ENCODE data around the gene FMN1.

FMN1 gene

DNA sequence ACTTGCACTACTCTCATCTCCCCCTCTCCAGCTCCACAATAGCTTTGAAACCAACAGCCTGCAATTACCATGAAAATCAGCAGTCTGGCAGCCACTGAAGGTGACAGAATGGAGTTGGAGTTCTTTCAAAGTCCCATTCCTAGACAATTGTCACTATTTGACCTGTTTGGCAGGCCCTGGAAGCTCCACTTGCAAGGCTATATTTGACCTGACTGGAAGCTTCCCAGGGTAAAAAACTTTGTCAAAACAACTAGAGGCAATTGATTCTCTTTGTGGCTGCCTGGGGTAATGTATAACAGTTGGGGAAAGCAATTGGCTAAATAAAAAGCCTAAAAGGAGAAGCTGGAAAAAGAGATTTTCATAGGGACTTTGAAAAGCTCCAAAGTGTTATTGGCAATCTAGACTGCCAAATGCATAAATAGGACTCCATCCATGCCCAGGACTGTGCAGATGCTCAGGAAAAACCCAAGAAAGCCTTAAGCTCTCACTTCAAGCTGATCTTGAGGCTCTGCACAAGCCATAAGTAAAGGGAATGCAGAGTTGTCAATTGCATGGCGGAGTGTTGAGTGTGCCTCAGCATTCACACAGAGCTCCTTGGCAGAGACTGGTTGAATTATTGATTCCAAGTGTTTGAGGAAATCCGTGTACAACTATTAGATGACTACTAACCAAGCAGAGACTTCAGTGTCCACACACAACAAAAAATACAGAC is 458.4 kb downstream of the FMN1 start:
- in situ Hi-C loops (cut with HindIII; ENCODE audit: low sequenced_read_pairs) = loop anchor here (5.0 kb wide), 1 partner anchor 71 kb away; no protein-coding TSS in a partner anchor
- DNase-seq (ENCODE audit: low read depth) = no peak
- TF ChIP-seq, protein P1, sequence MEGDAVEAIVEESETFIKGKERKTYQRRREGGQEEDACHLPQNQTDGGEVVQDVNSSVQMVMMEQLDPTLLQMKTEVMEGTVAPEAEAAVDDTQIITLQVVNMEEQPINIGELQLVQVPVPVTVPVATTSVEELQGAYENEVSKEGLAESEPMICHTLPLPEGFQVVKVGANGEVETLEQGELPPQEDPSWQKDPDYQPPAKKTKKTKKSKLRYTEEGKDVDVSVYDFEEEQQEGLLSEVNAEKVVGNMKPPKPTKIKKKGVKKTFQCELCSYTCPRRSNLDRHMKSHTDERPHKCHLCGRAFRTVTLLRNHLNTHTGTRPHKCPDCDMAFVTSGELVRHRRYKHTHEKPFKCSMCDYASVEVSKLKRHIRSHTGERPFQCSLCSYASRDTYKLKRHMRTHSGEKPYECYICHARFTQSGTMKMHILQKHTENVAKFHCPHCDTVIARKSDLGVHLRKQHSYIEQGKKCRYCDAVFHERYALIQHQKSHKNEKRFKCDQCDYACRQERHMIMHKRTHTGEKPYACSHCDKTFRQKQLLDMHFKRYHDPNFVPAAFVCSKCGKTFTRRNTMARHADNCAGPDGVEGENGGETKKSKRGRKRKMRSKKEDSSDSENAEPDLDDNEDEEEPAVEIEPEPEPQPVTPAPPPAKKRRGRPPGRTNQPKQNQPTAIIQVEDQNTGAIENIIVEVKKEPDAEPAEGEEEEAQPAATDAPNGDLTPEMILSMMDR (IDR thresholded peaks at IDR 0.05; ENCODE audit: low read depth, low read length, missing control alignments) = no peak
- H3K4me3 ChIP-seq (ENCODE audit: low read depth, low read length) = no peak overlapping the region

DNA sequence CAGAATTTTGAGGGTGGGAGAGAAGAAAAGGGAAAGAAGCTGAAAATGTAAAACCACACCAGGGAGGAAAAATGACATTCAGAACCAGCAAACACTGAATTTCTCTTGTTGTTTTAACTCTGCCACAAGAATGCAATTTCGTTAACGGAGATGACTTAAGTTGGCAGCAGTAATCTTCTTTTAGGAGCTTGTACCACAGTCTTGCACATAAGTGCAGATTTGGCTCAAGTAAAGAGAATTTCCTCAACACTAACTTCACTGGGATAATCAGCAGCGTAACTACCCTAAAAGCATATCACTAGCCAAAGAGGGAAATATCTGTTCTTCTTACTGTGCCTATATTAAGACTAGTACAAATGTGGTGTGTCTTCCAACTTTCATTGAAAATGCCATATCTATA is 461.2 kb downstream of the FMN1 start:
- DNase-seq (ENCODE audit: low read depth) = peak; percentile 55
- TF ChIP-seq, protein P1 (IDR thresholded peaks at IDR 0.05; ENCODE audit: low read depth, low read length, missing control alignments) = no peak
- no peak overlapping the region for H3K4me3 ChIP-seq (ENCODE audit: low read depth, low read length)
- in situ Hi-C loops (cut with HindIII; ENCODE audit: low sequenced_read_pairs) = no loop called here

DNA sequence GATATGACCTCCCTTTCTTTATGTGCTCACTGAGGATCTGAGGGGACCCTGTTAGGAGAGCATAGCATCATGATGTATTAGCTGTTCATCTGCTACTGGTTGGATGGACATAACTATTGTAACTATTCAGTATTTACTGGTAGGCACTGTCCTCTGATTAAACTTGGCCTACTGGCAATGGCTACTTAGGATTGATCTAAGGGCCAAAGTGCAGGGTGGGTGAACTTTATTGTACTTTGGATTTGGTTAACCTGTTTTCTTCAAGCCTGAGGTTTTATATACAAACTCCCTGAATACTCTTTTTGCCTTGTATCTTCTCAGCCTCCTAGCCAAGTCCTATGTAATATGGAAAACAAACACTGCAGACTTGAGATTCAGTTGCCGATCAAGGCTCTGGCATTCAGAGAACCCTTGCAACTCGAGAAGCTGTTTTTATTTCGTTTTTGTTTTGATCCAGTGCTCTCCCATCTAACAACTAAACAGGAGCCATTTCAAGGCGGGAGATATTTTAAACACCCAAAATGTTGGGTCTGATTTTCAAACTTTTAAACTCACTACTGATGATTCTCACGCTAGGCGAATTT is 461.8 kb downstream of the FMN1 start:
- in situ Hi-C loops (cut with HindIII; ENCODE audit: low sequenced_read_pairs) = no loop called here
- DNase-seq (ENCODE audit: low read depth) = no peak
- TF ChIP-seq, protein P1 (IDR thresholded peaks at IDR 0.05; ENCODE audit: low read depth, low read length, missing control alignments) = no peak
- no peak overlapping the region for H3K4me3 ChIP-seq (ENCODE audit: low read depth, low read length)

DNA sequence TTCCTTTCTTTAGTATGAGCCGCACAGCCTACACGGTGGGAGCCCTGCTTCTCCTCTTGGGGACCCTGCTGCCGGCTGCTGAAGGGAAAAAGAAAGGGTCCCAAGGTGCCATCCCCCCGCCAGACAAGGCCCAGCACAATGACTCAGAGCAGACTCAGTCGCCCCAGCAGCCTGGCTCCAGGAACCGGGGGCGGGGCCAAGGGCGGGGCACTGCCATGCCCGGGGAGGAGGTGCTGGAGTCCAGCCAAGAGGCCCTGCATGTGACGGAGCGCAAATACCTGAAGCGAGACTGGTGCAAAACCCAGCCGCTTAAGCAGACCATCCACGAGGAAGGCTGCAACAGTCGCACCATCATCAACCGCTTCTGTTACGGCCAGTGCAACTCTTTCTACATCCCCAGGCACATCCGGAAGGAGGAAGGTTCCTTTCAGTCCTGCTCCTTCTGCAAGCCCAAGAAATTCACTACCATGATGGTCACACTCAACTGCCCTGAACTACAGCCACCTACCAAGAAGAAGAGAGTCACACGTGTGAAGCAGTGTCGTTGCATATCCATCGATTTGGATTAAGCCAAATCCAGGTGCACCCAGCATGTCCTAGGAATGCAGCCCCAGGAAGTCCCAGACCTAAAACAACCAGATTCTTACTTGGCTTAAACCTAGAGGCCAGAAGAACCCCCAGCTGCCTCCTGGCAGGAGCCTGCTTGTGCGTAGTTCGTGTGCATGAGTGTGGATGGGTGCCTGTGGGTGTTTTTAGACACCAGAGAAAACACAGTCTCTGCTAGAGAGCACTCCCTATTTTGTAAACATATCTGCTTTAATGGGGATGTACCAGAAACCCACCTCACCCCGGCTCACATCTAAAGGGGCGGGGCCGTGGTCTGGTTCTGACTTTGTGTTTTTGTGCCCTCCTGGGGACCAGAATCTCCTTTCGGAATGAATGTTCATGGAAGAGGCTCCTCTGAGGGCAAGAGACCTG is 463.5 kb downstream of the FMN1 start:
- DNase-seq (ENCODE audit: low read depth) = no peak
- H3K4me3 ChIP-seq (ENCODE audit: low read depth, low read length) = no peak overlapping the region
- TF ChIP-seq, protein P1 (IDR thresholded peaks at IDR 0.05; ENCODE audit: low read depth, low read length, missing control alignments) = no peak
- in situ Hi-C loops (cut with HindIII; ENCODE audit: low sequenced_read_pairs) = no loop called here

DNA sequence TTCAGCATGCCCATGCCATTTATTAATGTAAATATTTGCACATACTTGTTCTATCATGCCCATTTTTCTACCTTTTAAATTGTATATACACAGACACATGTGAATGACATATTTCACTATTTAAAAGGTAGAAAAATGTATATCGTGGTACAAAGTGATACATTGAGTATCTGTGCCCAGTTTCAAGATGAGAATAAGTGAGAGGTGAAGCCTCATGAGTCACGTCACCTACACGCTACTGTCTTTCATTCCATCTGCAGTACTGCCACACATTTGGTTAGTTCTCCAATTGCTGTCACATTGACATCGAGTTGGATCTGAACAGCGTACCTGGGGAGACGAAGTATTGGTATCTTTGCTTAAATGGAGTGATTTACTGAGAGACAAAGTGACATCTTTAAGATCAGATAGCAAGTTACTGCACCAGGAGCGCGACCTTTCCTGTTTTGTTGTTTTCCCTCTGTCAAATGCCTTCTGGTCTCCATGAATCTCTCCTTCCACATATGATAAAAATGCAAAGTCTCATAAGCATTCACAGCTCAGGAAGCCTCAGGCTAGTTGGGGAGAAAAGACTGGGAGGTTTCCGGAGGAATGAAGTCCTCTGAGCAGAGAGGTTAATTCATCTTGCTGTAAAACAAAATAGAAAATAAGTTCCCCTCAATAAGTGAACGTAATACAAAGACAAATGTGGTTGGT is 464.7 kb downstream of the FMN1 start:
- TF ChIP-seq, protein P1 (IDR thresholded peaks at IDR 0.05; ENCODE audit: low read depth, low read length, missing control alignments) = no peak
- DNase-seq (ENCODE audit: low read depth) = no peak

More for the DNA sequence above, 464.7 kb downstream of the FMN1 start:
- no peak overlapping the region for H3K4me3 ChIP-seq (ENCODE audit: low read depth, low read length)
- in situ Hi-C loops (cut with HindIII; ENCODE audit: low sequenced_read_pairs) = no loop called here

Measured in astrocyte of the cerebellum (primary cell).